ENCODE data around the gene OR10H2. TPM values are rescaled to one million over a fixed set of nuclear protein-coding genes. Genes with fewer than 3 reads are reported as not detected.

Gene OR10H2
- total and polyA plus RNA-seq, 2 of the 8 experiments (the other 6 are each of a cell fraction or from before 2014, with no cell fraction given) = not detected

GRCh38 chr19:15730538-15730937, 2.7 kb downstream of the OR10H2 start:
- no peak overlapping the region for H3K9ac ChIP-seq (replicated peaks in 1 of 4; ENCODE audit: extremely low read depth in 1 of 4, low read depth in 3 of 4, low read length in 3 of 4)
- FAIRE-seq (no peak), DNase-seq (ENCODE audit: low read depth in 1 of 2, low spot score in 2 of 2) (no peak)
- no peak overlapping the region for H3K27ac ChIP-seq (ENCODE audit: low read depth, low read length)
- ChIA-PET CTCF (ENCODE audit: partially characterized antibody) (no interaction called here), POLR2A (ENCODE audit: partially characterized antibody) (no interaction called here)
- no peaks in the 10 kb centered on the region for H3K79me2 ChIP-seq (ENCODE audit: control insufficient read depth in 1 of 2, insufficient read depth in 2 of 2, low read length in 2 of 2)
- H3K23ac ChIP-seq (ENCODE audit: insufficient read length) = no peak overlapping the region
- H2AK5ac ChIP-seq (ENCODE audit: low read depth, low read length) = no peak overlapping the region
- H4K8ac ChIP-seq (ENCODE audit: extremely low read depth, insufficient read depth, low read length) = no peak overlapping the region
- no peak overlapping the region for H2BK20ac ChIP-seq (ENCODE audit: low read length)
- no peak overlapping the region for H3K4me2 ChIP-seq (ENCODE audit: insufficient read depth in 1 of 2, low read depth in 2 of 2, low read length in 2 of 2)
- H2BK5ac ChIP-seq (ENCODE audit: low read depth, low read length) = no peak overlapping the region
- H3K23me2 ChIP-seq (ENCODE audit: low read depth, low read length) = no peaks in the 10 kb centered on the region
- TF ChIP-seq KDM5A (IDR thresholded peaks at IDR 0.05; ENCODE audit: low read length) (no peak), ATF3 (IDR thresholded peaks at IDR 0.05; ENCODE audit: insufficient read depth, low read depth, low read length) (no peak), SAP30 (IDR thresholded peaks at IDR 0.05; ENCODE audit: insufficient read depth, insufficient replicate concordance, low read length) (no peak), EGR1 (IDR thresholded peaks at IDR 0.05; ENCODE audit: borderline replicate concordance, low read depth, low read length) (no peak), BRCA1 (IDR thresholded peaks at IDR 0.05; ENCODE audit: low read depth, low read length) (no peak), PHF8 (conservative IDR thresholded peaks at IDR 0.05; ENCODE audit: low read depth, low read length) (no peak), JUND (IDR thresholded peaks at IDR 0.05; ENCODE audit: low read length) (no peak)
- no peaks in the 10 kb centered on the region for H3K79me1 ChIP-seq (ENCODE audit: low read depth, low read length)
- no peak overlapping the region for H3K56ac ChIP-seq (replicated peaks; ENCODE audit: insufficient read length, low read depth, low read length)
- no peak overlapping the region for H4K5ac ChIP-seq (ENCODE audit: insufficient read length, low read depth, low read length)
- no peak overlapping the region for H2AFZ ChIP-seq (ENCODE audit: low read length)
- no peaks in the 10 kb centered on the region for H3K27me3 ChIP-seq (replicated peaks in 1 of 4; ENCODE audit: control insufficient read depth in 3 of 4, extremely low read depth in 1 of 4, insufficient read depth in 3 of 4, low read length in 3 of 4)
- no peak overlapping the region for H3K14ac ChIP-seq (ENCODE audit: insufficient read length)
- H3K4ac ChIP-seq (replicated peaks; ENCODE audit: insufficient read length, low read depth, low read length) = no peak overlapping the region
- H3K18ac ChIP-seq (ENCODE audit: extremely low read depth, low read length) = no peak overlapping the region
- H3K36me3 ChIP-seq (ENCODE audit: control insufficient read depth in 2 of 4, insufficient read depth in 4 of 4, low read length in 3 of 4) = no peaks in the 10 kb centered on the region; a peak in 1 of 8 replicates
- WGBS, 2 experiments (ENCODE audit: extremely low coverage in 1 of 2, insufficient coverage in 1 of 2, insufficient read length in 1 of 2, insufficient replicate concordance in 2 of 2, low coverage in 1 of 2, low lambda C conversion rate in 2 of 2, missing lambda C conversion rate in 1 of 2) = 26% methylated on average over 1 of the region's 1 CpG; no CpG with 5 or more reads in 1 of the 2 experiments
- H3K4me1 ChIP-seq (replicated peaks in 1 of 4; ENCODE audit: control insufficient read depth in 3 of 4, insufficient read depth in 4 of 4, low read length in 3 of 4) = no peaks in the 10 kb centered on the region
- H2BK12ac ChIP-seq (ENCODE audit: low read depth, low read length) = no peak overlapping the region
- H3K4me3 ChIP-seq (ENCODE audit: extremely low read depth in 1 of 4, insufficient read depth in 2 of 4, low read depth in 3 of 4, low read length in 4 of 4) = no peak overlapping the region
- no peaks in the 10 kb centered on the region for H4K20me1 ChIP-seq (replicated peaks in 1 of 2; ENCODE audit: control insufficient read depth in 1 of 2, insufficient read depth in 2 of 2, low read length in 2 of 2)
- H3K9me3 ChIP-seq (ENCODE audit: insufficient read depth in 2 of 2, low read depth in 1 of 2, low read length in 1 of 2) = peaks cover 51 to 87% of the 10 kb centered on the region in 2 experiments
- H2BK120ac ChIP-seq (replicated peaks; ENCODE audit: low read depth, low read length) = no peak overlapping the region
- H2BK15ac ChIP-seq (ENCODE audit: low read length) = no peak overlapping the region
- no peak overlapping the region for H4K91ac ChIP-seq (replicated peaks; ENCODE audit: insufficient read length, low read length)

Data from H1 (cell line).